Colonic mucosa (tissue), 4 donors: Measurements from ENCODE around the gene SPOUT1. TPM values are rescaled to one million over a fixed set of nuclear protein-coding genes. Genes with fewer than 3 reads are reported as not detected.

Experiments used
- DNase-seq: peaks from one replicate; pipeline ENCODE4 v3.0.0-alpha.2; 2020
- H3K27ac ChIP-seq: fragments of 200-600 bp; one replicate; pipeline ENCODE4 v1.8.0; 2021
- H3K27me3 ChIP-seq: fragments of 200-600 bp; one replicate; pipeline ENCODE4 v1.8.0; 2021
- H3K36me3 ChIP-seq: fragments of 200-600 bp; one replicate; pipeline ENCODE4 v1.8.0; 2021
- H3K4me1 ChIP-seq: fragments of 200-600 bp; one replicate; pipeline ENCODE4 v1.8.0; 2021; ENCODE audit warnings: mild to moderate bottlenecking
- H3K4me3 ChIP-seq: fragments of 200-600 bp; one replicate; pipeline ENCODE4 v1.8.0; 2021
- H3K9ac ChIP-seq, 2 donors: one replicate each; pipeline ENCODE4 v1.7.0; 2013; ENCODE audit warnings: control low read depth in 2 of 2, low read depth in 2 of 2, low read length in 2 of 2
- H3K9me3 ChIP-seq: fragments of 200-600 bp; one replicate; pipeline ENCODE4 v1.8.0; 2021
- CTCF ChIP-seq: fragments of 200-600 bp; IDR thresholded peaks from one replicate; pipeline ENCODE4 v1.8.0; 2022; ENCODE audit warnings: antibody characterized with exemption, mild to moderate bottlenecking
- intact Hi-C: fragments of 100-400 bp; cut with DNase I; formaldehyde crosslinking; loops from one replicate; pipeline ENCODE4 v1.14.1; 2022
- total RNA-seq, 2 donors: library from RNA; stranded (reverse); fragmentation: NEBNext Ultra II Directional in 1 of 2; extraction: Animal tissue kit (Norgen Biotek cat#: 25700) in 1 of 2; gene quantifications; one replicate each; pipeline ENCODE4 v1.2.1, GENCODE V29; 2021
- donor health status: healthy.
- donor health status: DM: no; HTN: no; CAD: no.
- donor health status: DM: no; HTN: no; CAD: no.

The SPOUT1 gene
- total RNA-seq, 2 donors from 2014 or later, result 25.1 to 66.6 TPM

- Histone ChIP-seq H3K9ac (no peak overlapping the region), H3K36me3 (no peaks in the 10 kb centered on the region), H3K27me3 (no peaks in the 10 kb centered on the region), H3K4me3 (no peak overlapping the region), H3K27ac (no peak overlapping the region), H3K9me3 (no peaks in the 10 kb centered on the region), H3K4me1 (no peaks in the 10 kb centered on the region)
- intact Hi-C loops, result no loop called here
- TF ChIP-seq CTCF, result no peak
- DNase-seq, result no peak
Measured at GRCh38 chr9:128838338-128838737, 8.7 kb upstream of the SPOUT1 start.

GRCh38 chr9:128836509-128837145 is 7.0 kb upstream of the SPOUT1 start:
- Histone ChIP-seq H3K4me3 (no peak overlapping the region), H3K4me1 (no peaks in the 10 kb centered on the region), H3K9ac (no peak overlapping the region), H3K27me3 (no peaks in the 10 kb centered on the region), H3K27ac (no peak overlapping the region), H3K36me3 (no peaks in the 10 kb centered on the region), H3K9me3 (no peaks in the 10 kb centered on the region)
- TF ChIP-seq CTCF, result no peak
- no peak for DNase-seq
- intact Hi-C loops, result no loop called here

- intact Hi-C loops, result no loop called here
- Histone ChIP-seq H3K9me3 (no peaks in the 10 kb centered on the region), H3K27me3 (no peaks in the 10 kb centered on the region), H3K4me3 (no peak overlapping the region), H3K36me3 (no peaks in the 10 kb centered on the region), H3K4me1 (no peaks in the 10 kb centered on the region), H3K27ac (no peak overlapping the region), H3K9ac (no peak overlapping the region)
- TF ChIP-seq CTCF, result no peak
- DNase-seq, result no peak
Measured at GRCh38 chr9:128835246-128836210, 5.9 kb upstream of the SPOUT1 start.

GRCh38 chr9:128833696-128834095 is 4.1 kb upstream of the SPOUT1 start:
- no peaks in the 10 kb centered on the region for H3K36me3 ChIP-seq
- no peaks in the 10 kb centered on the region for H3K9me3 ChIP-seq
- no peak for DNase-seq
- H3K27me3 ChIP-seq, result no peaks in the 10 kb centered on the region
- H3K4me3 ChIP-seq, result no peak overlapping the region
- no peak for TF ChIP-seq CTCF
- H3K4me1 ChIP-seq, result peaks cover 3% of the 10 kb centered on the region
- intact Hi-C loops, result no loop called here
- no peak overlapping the region for H3K9ac ChIP-seq
- no peak overlapping the region for H3K27ac ChIP-seq

- intact Hi-C loops, result no loop called here
- Histone ChIP-seq H3K9me3 (no peaks in the 10 kb centered on the region), H3K4me1 (peaks cover 6% of the 10 kb centered on the region), H3K27ac (peak overlapping the region; percentile 50), H3K36me3 (peaks cover 4% of the 10 kb centered on the region), H3K27me3 (no peaks in the 10 kb centered on the region), H3K4me3 (peak overlapping the region; percentile 100), H3K9ac (peak overlapping the region; percentile 79 to 86)
- TF ChIP-seq CTCF, result no peak
- DNase-seq, result no peak
Measured at GRCh38 chr9:128828719-128829452, 708 bp downstream of the SPOUT1 start.
